A549 (cell line): Measurements from ENCODE around the gene CACNG8. TPM values are rescaled to one million over a fixed set of nuclear protein-coding genes. Genes with fewer than 3 reads are reported as not detected.

Source experiments
- ATOH8 ChIP-seq: fragments of 250-450 bp; sonication (Bioruptor Pico); IDR thresholded peaks from 2 replicates; pipeline ENCODE4 v1.5.0; 2020; ENCODE audit warnings: low read depth, mild to moderate bottlenecking, moderate library complexity
- BHLHE40 ChIP-seq: IDR thresholded peaks from 2 replicates; pipeline ENCODE4 v1.6.1; 2012; ENCODE audit warnings: low read depth, low read length, inconsistent platforms
- CBX2 ChIP-seq: fragments of 200-600 bp; sonication (generic); IDR thresholded peaks from 2 replicates; pipeline ENCODE4 v1.6.1; 2016; ENCODE audit warnings: low read depth, mild to moderate bottlenecking, borderline replicate concordance
- CBX8 ChIP-seq: fragments of 200-600 bp; sonication (generic); IDR thresholded peaks from 2 replicates; pipeline ENCODE4 v1.6.1; 2016
- CEBPB ChIP-seq, 2 experiments: fragments of >200 bp in 1 of 2; sonication (Bioruptor Twin) in 1 of 2; formaldehyde crosslinking in 1 of 2; IDR thresholded peaks; 2 replicates each; pipeline ENCODE4 v1.6.1; 2012 to 2016
- CHD2 ChIP-seq: fragments of 150-350 bp; IDR thresholded peaks from 2 replicates; pipeline ENCODE4 v1.6.1; 2014; ENCODE audit warnings: low read length; ENCODE audit not compliant: partially characterized antibody
- CHD4 ChIP-seq: fragments of 200-600 bp; sonication (generic); IDR thresholded peaks from 2 replicates; pipeline ENCODE4 v1.6.1; 2016; ENCODE audit warnings: antibody characterized with exemption, mild to moderate bottlenecking, borderline replicate concordance
- EHF ChIP-seq: fragments of 250-450 bp; sonication (Bioruptor Pico); IDR thresholded peaks from 2 replicates; pipeline ENCODE4 v1.5.0; 2020; ENCODE audit warnings: mild to moderate bottlenecking
- EHMT2 ChIP-seq: fragments of 200-600 bp; sonication (generic); IDR thresholded peaks from 2 replicates; pipeline ENCODE4 v1.6.1; 2016; ENCODE audit warnings: antibody characterized with exemption, low read depth, mild to moderate bottlenecking, moderate library complexity
- ELK1 ChIP-seq: fragments of 150-350 bp; IDR thresholded peaks from 2 replicates; pipeline ENCODE4 v1.6.1; 2014; ENCODE audit warnings: low read depth, mild to moderate bottlenecking, low read length
- EP300 ChIP-seq, 2 experiments: fragments of >200 bp; sonication (Bioruptor Twin); formaldehyde crosslinking; IDR thresholded peaks; 2 replicates in 1 of 2; 3 replicates in 1 of 2; pipeline ENCODE4 v1.6.1; 2016 to 2017
- ESRRA ChIP-seq: fragments of 150-350 bp; IDR thresholded peaks from 2 replicates; pipeline ENCODE4 v1.6.1; 2014; ENCODE audit warnings: mild to moderate bottlenecking, low read length, borderline replicate concordance
- FOSB ChIP-seq: fragments of 250-450 bp; sonication (Bioruptor Pico); IDR thresholded peaks from 2 replicates; pipeline ENCODE4 v1.5.0; 2020; ENCODE audit warnings: mild to moderate bottlenecking, moderate library complexity
- FOSL2 ChIP-seq, 2 experiments: fragments of 450-650 bp in 1 of 2; fragments of >200 bp in 1 of 2; sonication (Bioruptor Twin) in 1 of 2; formaldehyde crosslinking; IDR thresholded peaks; 2 replicates each; pipeline versions ENCODE4 v1.5.0 to v1.6.1; 2016 to 2020; ENCODE audit warnings: mild to moderate bottlenecking in 1 of 2, moderate library complexity in 1 of 2
- FOXS1 ChIP-seq: fragments of 250-450 bp; sonication (Bioruptor Pico); IDR thresholded peaks from 2 replicates; pipeline ENCODE4 v1.5.0; 2020; ENCODE audit warnings: mild to moderate bottlenecking, moderate library complexity
- GATA3 ChIP-seq: IDR thresholded peaks from 2 replicates; pipeline ENCODE4 v1.6.1; 2012; ENCODE audit warnings: borderline replicate concordance
- HDAC2 ChIP-seq: fragments of 200-600 bp; sonication (generic); IDR thresholded peaks from 2 replicates; pipeline ENCODE4 v1.6.1; 2016
- HOXA7 ChIP-seq: fragments of 250-450 bp; sonication (Bioruptor Pico); IDR thresholded peaks from 2 replicates; pipeline ENCODE4 v1.5.0; 2020; ENCODE audit warnings: mild to moderate bottlenecking, moderate library complexity
- HOXB5 ChIP-seq: fragments of 250-450 bp; sonication (Bioruptor Pico); IDR thresholded peaks from 2 replicates; pipeline ENCODE4 v1.5.0; 2020; ENCODE audit warnings: mild to moderate bottlenecking, moderate library complexity
- MAX ChIP-seq: IDR thresholded peaks from 2 replicates; pipeline ENCODE4 v1.6.1; 2012
- NFE2L2 ChIP-seq: fragments of 150-350 bp; conservative IDR thresholded peaks from 2 replicates; pipeline ENCODE4 v1.6.1; 2014; ENCODE audit warnings: low read length
- POLR2A ChIP-seq: IDR thresholded peaks from 2 replicates; pipeline ENCODE4 v1.6.1; 2012; ENCODE audit warnings: mild to moderate bottlenecking, low read length
- POLR2AphosphoS2 ChIP-seq: conservative IDR thresholded peaks from 2 replicates; pipeline ENCODE4 v1.6.1; 2012; ENCODE audit warnings: low read length, improper control_type of control experiment, inconsistent platforms
- RAD21 ChIP-seq, 2 experiments: fragments of >200 bp in 1 of 2; sonication (Bioruptor Twin) in 1 of 2; formaldehyde crosslinking in 1 of 2; IDR thresholded peaks in 1 of 2; conservative IDR thresholded peaks in 1 of 2; 2 replicates in 1 of 2; 3 replicates in 1 of 2; pipeline ENCODE4 v1.6.1; 2012 to 2018; ENCODE audit warnings: inconsistent platforms in 1 of 2
- RARB ChIP-seq: fragments of 250-450 bp; sonication (Bioruptor Pico); IDR thresholded peaks from 2 replicates; pipeline ENCODE4 v1.8.0; 2021; ENCODE audit warnings: mild to moderate bottlenecking, moderate library complexity
- REST ChIP-seq: fragments of 200-600 bp; sonication (generic); IDR thresholded peaks from 2 replicates; pipeline ENCODE4 v1.6.1; 2016; ENCODE audit warnings: antibody characterized with exemption, mild to moderate bottlenecking, moderate library complexity
- RFX5 ChIP-seq: fragments of 450-650 bp; IDR thresholded peaks from 2 replicates; pipeline ENCODE4 v1.7.1; 2014; ENCODE audit warnings: antibody characterized with exemption, mild to moderate bottlenecking, moderate library complexity
- RNF2 ChIP-seq: fragments of 200-600 bp; sonication (generic); IDR thresholded peaks from 2 replicates; pipeline ENCODE4 v1.6.1; 2016; ENCODE audit warnings: low read depth, mild to moderate bottlenecking, antibody characterized with exemption, moderate library complexity, borderline replicate concordance
- SREBF2 ChIP-seq: fragments of 450-650 bp; IDR thresholded peaks from 2 replicates; pipeline ENCODE4 v1.6.1; 2014; ENCODE audit warnings: mild to moderate bottlenecking, moderate library complexity
- TP53 ChIP-seq: fragments of 250-450 bp; sonication (Bioruptor Pico); IDR thresholded peaks from 2 replicates; pipeline ENCODE4 v1.5.0; 2021; ENCODE audit warnings: mild to moderate bottlenecking, moderate library complexity
- ZC3H11A ChIP-seq: fragments of 450-650 bp; IDR thresholded peaks from 2 replicates; pipeline ENCODE4 v1.6.1; 2014; ENCODE audit warnings: antibody characterized with exemption, mild to moderate bottlenecking
- ZFP36 ChIP-seq: fragments of 450-650 bp; IDR thresholded peaks from 2 replicates; pipeline ENCODE4 v1.6.1; 2014; ENCODE audit warnings: borderline replicate concordance; ENCODE audit not compliant: partially characterized antibody
- ZSCAN20 ChIP-seq: fragments of 250-450 bp; sonication (Bioruptor Pico); IDR thresholded peaks from 2 replicates; pipeline ENCODE4 v1.8.0; 2022; ENCODE audit warnings: mild to moderate bottlenecking, moderate library complexity
- polyA plus RNA-seq, 4 experiments: library from polyadenylated mRNA; depleted of rRNA in 3 of 4; stranded (reverse); fragments of >200 nt; fragmentation: RNase III in 1 of 4; extraction: RNeasy Plus Mini Kit Qiagen cat#74134 plus additional on column Dnase treatment in 1 of 4; gene quantifications; 2 replicates in 3 of 4; 3 replicates in 1 of 4; pipeline ENCODE4 v1.2.3, GENCODE V29; 2011 to 2017
- TF ChIP-seq, protein P1 (sequence below): IDR thresholded peaks from 2 replicates; pipeline ENCODE4 v1.6.1; 2012
- TF ChIP-seq, protein P2 (sequence below): fragments of 450-650 bp; IDR thresholded peaks from 2 replicates; pipeline ENCODE4 v1.6.1; 2014; ENCODE audit warnings: antibody characterized with exemption
- TF ChIP-seq, protein P3 (sequence below): IDR thresholded peaks from 2 replicates; pipeline ENCODE4 v1.6.1; 2012; ENCODE audit warnings: low read depth, borderline replicate concordance

CACNG8 gene
- polyA plus RNA-seq, 2 of the 4 experiments (the other 2 are of a cell fraction), result 1.1 to 5.8 TPM

GRCh38 chr19:53977991-53978731 lies 15.4 kb downstream of the CACNG8 start (continued):
- TF ChIP-seq EHF (CRISPR knock-in tag) (no peak), RFX5 (peak; percentile 92), ESRRA (no peak), ELK1 (no peak), CEBPB (IDR thresholded peaks at IDR 0.05) (peak; percentile 65 to 83), RNF2 (no peak), MAX (peak; percentile 92), GATA3 (peak; percentile 55), ZSCAN20 (CRISPR knock-in tag) (no peak), SREBF2 (no peak), POLR2AphosphoS2 (no peak), CBX2 (no peak), EP300 (IDR thresholded peaks at IDR 0.05) (no peak), EHMT2 (no peak), ZC3H11A (no peak), FOXS1 (no peak), NFE2L2 (no peak), HDAC2 (no peak), FOSL2 (IDR thresholded peaks at IDR 0.05) (no peak), FOSL2 (CRISPR knock-in tag; IDR thresholded peaks at IDR 0.05) (no peak), ATOH8 (no peak), BHLHE40 (no peak), TP53 (CRISPR knock-in tag) (0 out of 2 replicates have a peak, but pooled peaks have one; percentile 62), RAD21 (conservative IDR thresholded peaks at IDR 0.05 in 1 of 2, IDR thresholded peaks at IDR 0.05 in 1 of 2) (no peak), HOXB5 (CRISPR knock-in tag) (no peak), RARB (no peak), CHD4 (no peak), FOSB (no peak), HOXA7 (CRISPR knock-in tag) (no peak), ZFP36 (no peak), CHD2 (peak; percentile 24), POLR2A (peak; percentile 36), CBX8 (no peak), REST (no peak)
- TF ChIP-seq, protein P1, sequence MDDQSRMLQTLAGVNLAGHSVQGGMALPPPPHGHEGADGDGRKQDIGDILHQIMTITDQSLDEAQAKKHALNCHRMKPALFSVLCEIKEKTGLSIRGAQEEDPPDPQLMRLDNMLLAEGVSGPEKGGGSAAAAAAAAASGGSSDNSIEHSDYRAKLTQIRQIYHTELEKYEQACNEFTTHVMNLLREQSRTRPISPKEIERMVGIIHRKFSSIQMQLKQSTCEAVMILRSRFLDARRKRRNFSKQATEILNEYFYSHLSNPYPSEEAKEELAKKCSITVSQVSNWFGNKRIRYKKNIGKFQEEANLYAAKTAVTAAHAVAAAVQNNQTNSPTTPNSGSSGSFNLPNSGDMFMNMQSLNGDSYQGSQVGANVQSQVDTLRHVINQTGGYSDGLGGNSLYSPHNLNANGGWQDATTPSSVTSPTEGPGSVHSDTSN, result peak; percentile 80
- TF ChIP-seq, protein P2, sequence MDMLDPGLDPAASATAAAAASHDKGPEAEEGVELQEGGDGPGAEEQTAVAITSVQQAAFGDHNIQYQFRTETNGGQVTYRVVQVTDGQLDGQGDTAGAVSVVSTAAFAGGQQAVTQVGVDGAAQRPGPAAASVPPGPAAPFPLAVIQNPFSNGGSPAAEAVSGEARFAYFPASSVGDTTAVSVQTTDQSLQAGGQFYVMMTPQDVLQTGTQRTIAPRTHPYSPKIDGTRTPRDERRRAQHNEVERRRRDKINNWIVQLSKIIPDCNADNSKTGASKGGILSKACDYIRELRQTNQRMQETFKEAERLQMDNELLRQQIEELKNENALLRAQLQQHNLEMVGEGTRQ, result no peak
- TF ChIP-seq, protein P3, sequence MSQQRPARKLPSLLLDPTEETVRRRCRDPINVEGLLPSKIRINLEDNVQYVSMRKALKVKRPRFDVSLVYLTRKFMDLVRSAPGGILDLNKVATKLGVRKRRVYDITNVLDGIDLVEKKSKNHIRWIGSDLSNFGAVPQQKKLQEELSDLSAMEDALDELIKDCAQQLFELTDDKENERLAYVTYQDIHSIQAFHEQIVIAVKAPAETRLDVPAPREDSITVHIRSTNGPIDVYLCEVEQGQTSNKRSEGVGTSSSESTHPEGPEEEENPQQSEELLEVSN, result peak; percentile 95
